GM21717 (cell line): ENCODE results near the gene MGAT5B.

Source experiments
- ATAC-seq: cut with Tn5 transposase; IDR thresholded peaks from one replicate; pipeline ENCODE4 v1.9.1; 2021; ENCODE audit warnings: mild to moderate bottlenecking, moderate library complexity; ENCODE audit not compliant: unreplicated experiment

MGAT5B gene

GRCh38 chr17:76998839-76999238 lies 130.6 kb downstream of the MGAT5B start:
- no peak for ATAC-seq
